HG03095 (cell line): Measurements from ENCODE around the gene MYL9.

Source experiments
- ATAC-seq: cut with Tn5 transposase; IDR thresholded peaks from one replicate; pipeline ENCODE4 v1.9.1; 2021; ENCODE audit warnings: moderate library complexity; ENCODE audit not compliant: unreplicated experiment

Gene MYL9

DNA sequence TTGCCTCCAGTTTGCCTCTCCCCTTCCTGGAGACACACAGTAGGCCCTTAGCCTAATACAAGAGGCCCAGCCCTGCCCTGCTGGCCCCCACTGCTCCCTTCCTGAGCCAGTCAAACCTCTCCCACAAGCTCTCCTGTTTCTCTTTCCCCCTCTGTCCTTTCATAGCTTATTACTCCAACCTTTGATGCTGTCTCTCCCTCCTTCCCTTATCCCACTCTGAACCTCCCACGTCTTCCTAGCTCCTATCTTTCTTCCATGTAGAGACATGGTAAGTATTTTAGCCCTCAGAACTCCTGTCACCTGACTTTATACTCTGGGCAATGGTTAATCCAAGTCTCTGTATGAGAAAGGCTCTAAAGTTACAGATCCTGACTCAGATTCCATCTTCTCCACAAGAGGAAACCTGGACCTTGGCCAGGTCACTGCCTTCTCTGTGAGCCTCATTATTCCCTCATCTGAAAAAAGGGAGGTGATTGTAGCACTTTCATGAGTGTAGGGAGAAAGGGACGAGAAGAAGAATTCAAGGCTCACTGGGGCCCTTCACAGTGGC, 38.8 kb downstream of the MYL9 start:
- ATAC-seq: no peak

DNA sequence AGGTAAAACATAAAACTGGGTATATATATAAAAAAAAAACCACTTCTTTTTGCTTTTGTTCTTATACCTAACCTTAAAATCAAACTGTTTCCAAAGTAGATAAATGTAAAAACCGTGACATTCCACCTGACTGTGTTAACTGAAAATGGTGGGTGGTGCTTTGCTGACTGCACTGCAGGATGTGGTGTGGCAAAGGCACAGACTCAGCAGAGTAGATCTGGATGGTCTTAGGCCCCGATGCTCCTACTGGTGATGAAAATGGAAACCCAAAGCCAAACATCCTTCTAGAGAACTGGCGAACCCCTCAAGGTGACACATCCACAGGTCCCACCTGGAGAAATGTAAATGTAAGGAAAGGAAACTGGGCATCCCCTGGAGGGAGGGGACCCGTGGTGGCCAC, 41.0 kb downstream of the MYL9 start:
- ATAC-seq: no peak

DNA sequence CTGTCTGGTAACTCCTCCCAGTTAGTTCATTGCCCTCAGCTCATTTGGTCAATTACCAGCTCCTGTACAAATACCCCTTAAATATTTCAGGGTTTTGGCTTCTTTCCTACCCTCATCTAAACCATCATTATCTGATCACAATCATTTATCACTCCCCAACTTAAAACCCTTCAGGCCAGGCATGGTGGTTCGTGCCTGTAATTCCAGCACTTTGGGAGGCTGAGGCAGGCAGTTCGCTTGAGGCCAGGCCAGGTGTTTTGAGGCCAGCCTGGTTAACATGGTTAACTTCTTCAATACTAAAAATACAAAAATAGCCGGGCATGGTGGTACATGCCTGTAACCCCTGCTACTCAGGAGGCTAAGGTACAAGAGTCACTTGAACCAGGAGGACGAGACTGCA, 41.5 kb downstream of the MYL9 start:
- no peak for ATAC-seq

DNA sequence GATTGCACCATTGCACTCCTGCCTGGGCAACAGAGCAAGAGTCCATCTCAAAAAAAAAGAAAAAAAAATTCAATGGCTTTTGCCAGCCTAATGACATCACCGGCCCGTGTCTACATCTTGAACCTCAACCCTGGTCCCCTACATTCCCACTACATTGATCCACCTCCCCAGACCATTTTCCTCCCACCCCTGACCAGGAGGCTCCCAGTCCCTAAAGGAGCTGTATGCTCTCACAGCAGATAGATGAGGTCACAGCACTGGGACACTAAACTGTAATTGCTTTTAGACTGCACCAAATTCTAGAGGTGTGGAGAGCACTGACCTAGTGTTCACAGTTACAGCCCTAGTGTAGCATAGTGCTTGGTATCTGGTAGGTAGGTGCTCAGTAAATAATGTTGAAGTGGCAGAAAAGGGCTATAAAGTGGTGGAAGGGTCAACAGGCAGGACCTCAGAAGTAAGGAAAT, 42.7 kb downstream of the MYL9 start:
- ATAC-seq: no peak

DNA sequence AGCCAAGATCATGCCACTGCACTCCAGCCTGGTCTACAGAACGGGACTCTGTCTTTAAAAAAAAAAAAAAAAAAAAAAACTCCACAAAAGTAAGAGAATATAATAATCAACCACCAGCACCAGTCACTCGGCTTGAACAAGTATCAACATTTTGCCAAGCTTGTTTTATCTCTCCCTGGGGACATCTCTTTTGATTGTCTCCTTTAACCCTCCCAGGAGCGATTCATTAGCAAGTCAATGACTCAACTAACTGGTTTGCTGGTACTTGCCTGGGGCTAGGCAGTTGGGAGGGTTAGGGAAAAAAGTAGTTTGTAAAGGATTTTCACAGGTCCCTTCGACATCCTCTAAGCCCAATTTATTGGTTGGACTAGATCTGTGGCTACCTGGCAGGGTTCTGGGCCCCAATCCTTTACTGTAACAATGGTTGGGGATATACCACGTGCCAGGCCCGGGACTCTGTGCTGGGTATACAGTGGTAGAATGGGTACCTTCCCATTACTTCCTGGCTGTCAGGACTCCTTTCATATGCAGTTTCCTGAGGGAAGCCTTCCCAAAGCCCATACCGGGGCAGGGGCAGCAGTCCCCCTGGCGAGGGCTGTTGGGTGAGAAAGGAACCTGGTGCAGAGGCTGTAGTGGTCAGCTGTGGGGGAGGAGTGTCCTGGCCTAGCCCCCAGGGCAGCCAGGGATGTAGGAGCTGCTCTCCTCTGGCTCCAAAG, 44.2 kb downstream of the MYL9 start:
- ATAC-seq: no peak

DNA sequence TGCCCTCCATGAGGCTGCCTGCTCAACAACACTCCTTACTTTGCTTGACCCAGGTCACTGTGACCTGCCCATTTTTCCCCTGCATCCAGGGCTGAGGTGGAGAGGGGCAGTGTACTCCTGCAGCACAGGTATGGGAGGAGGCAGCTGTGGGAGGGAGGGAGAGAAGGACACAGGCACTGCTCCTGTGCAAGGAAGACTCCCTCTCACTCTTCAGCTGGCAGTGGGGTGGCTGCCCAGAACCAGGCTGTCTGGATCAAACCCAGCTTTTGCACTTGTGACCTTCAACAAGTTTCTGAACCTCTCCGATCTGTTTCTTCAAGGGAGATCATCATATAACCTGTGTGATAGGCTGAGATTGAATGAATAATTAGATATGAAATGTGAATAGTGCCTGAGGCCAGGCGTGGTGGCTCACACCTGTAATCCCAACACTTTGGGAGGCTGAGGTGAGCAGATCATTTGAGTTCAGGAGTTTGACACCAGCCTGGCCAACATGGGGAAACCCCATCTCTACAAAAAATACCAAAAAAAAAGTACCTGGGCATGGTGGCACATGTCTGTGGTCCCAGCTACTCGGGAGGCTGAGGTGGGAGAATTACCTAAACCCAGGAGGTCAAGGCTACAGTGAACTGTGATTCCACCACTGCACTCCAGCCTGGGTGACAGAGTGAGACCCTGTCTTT, 46.2 kb downstream of the MYL9 start:
- no peak for ATAC-seq

DNA sequence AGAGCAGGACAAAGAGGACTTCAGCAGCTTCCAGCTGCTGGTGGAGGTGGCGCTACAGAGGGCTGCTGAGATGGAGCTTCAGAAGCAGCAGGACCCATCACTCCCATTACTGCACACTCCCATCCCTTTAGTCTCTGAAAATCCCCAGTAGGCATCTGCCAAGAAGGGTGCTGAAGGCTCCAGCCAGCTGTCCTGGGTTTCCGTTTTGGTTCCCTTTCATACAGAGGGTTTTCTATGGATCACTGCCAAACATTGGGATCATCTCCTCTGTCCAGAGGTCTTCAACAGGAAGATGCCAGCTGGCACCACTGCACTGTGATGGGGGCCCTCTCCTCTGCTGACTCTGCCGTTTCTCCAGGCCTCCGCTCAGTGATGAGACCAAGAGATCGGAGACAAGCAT, 50.0 kb downstream of the MYL9 start:
- ATAC-seq: no peak

DNA sequence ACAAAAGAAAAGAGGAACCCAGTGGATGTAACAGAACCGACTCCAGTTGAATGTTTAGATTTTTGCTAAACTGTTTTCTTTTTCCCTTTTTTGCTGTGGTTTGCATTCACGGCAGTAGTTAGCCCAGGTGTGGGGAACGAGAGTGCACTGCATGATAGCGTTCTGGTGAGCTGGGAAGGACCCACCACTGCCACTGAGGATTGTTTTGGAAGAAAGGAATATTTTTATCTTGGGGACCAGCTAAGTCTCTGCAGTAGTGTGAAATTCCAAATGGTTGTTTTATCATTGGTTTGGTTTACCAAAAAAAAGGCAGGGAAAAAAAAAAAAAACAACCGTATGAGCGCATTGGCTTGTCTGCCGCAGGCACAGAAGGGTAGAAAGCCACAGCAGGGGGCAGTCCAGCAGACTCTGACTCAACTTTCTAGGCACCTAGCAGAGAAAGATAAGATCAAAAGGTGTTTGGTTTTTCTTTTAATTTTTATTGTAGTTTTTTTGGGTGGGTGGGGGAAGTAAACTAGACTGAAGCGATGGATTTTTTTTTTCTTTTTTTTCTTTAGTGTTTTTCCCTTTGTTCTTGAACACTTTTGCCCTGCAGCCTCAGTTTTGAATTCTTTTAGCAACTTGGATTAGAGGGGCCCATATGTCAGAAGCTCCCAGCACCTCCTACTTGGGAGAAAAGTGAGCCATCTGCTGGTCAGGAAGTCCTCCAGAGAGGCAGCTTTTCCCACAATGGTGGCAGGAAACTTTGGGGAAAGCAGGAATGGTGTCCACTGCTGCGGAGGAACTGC, 50.7 kb downstream of the MYL9 start:
- no peak for ATAC-seq

DNA sequence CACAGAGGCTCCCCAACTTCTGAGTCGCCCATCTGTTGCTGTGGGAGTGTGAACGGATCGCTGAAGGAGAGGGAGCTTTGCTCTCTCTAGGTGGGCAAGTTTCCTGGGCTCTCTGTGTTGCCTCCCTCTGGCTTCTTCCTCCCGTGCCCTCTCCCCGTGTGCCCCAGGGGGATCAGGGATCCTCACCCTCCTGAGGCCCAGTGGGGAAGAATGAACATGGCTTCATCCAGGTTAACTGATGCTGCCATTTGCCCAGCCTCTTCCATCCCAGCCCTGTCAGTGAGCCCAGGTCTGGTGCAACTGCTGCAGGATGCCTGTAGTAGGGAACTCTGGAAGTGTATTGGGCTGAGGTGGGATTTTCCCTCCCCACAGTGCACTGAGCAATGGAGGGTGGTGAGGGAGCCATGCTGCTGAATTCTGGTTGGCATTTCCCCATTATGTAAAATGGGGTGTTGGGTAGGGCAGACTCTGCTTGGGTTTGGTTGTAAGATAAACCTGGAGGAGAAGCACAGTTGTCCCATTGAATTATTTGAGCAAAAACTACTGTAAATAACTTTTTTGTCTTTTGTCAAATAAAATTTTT, 52.1 kb downstream of the MYL9 start:
- ATAC-seq: no peak

DNA sequence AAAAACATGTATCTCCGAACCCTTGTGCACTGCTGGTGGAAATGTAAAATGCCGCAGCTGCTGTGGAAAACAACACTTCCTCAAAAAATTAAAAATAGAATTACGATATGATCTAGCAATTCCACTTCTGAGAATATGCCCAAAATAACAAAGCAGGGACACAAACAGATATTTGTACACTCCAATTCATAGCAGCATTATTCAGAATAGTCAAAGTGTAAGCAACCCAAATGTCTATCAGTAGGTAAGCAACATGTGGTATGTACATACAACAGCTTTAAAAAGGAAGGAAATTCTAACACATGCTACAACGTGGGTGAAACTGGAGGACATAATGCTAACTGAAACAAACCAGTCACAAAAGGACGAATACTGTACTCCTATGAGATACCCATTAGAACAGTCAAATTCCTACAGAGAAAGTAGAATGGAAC, 58.6 kb downstream of the MYL9 start:
- no peak for ATAC-seq
